OCI-LY1 (cell line): Measurements from ENCODE around the gene MAPK8IP3.

Experiments
- H2AFZ ChIP-seq: fragments of 200-600 bp; sonication (generic), shearing (Covaris generic); 2 replicates; pipeline ENCODE4 v1.6.0; 2014; ENCODE audit warnings: antibody characterized with exemption, mild to moderate bottlenecking, low read length
- H3F3A ChIP-seq: fragments of 200-600 bp; sonication (generic), shearing (Covaris generic); 2 replicates; pipeline ENCODE4 v1.6.0; 2014; ENCODE audit warnings: mild to moderate bottlenecking, antibody characterized with exemption, low read length, moderate library complexity; ENCODE audit not compliant: insufficient read depth
- H3K27ac ChIP-seq: fragments of 200-600 bp; sonication (generic); 2 replicates; pipeline ENCODE4 v1.5.1; 2014; ENCODE audit warnings: low read length, mixed run types, mild to moderate bottlenecking, low read depth; ENCODE audit not compliant: poor library complexity, severe bottlenecking
- H3K27me3 ChIP-seq: fragments of 200-600 bp; sonication (generic); 2 replicates; pipeline ENCODE4 v1.6.0; 2014; ENCODE audit warnings: antibody characterized with exemption, mild to moderate bottlenecking, low read length, moderate library complexity; ENCODE audit not compliant: insufficient read depth
- H3K36me3 ChIP-seq: fragments of 200-600 bp; sonication (generic); 2 replicates; pipeline ENCODE4 v1.6.1; 2014; ENCODE audit warnings: mild to moderate bottlenecking, antibody characterized with exemption, low read length, moderate library complexity, mixed read lengths; ENCODE audit not compliant: insufficient read depth
- H3K4me1 ChIP-seq: fragments of 200-600 bp; sonication (generic); 2 replicates; pipeline ENCODE4 v1.5.1; 2014; ENCODE audit warnings: mild to moderate bottlenecking, low read length, moderate library complexity; ENCODE audit not compliant: insufficient read depth, severe bottlenecking
- H3K4me2 ChIP-seq: fragments of 200-600 bp; sonication (generic), shearing (Covaris generic); 2 replicates; pipeline ENCODE4 v1.6.1; 2014; ENCODE audit warnings: low read length
- H3K4me3 ChIP-seq: fragments of 200-600 bp; sonication (generic); 2 replicates; pipeline ENCODE4 v1.5.1; 2014; ENCODE audit warnings: low read length, low read depth, mild to moderate bottlenecking, mixed read lengths; ENCODE audit not compliant: poor library complexity, severe bottlenecking
- H3K79me2 ChIP-seq: fragments of 200-600 bp; shearing (Covaris generic); 2 replicates; pipeline ENCODE4 v1.6.1; 2016; ENCODE audit warnings: mixed run types, low read length, mixed read lengths; ENCODE audit not compliant: insufficient read depth
- H3K9ac ChIP-seq: fragments of 200-600 bp; sonication (generic), shearing (Covaris generic); 2 replicates; pipeline ENCODE4 v1.6.1; 2014; ENCODE audit warnings: mild to moderate bottlenecking, low read length, mixed read lengths
- H3K9me2 ChIP-seq: fragments of 200-600 bp; sonication (generic), shearing (Covaris generic); 2 replicates; pipeline ENCODE4 v1.6.1; 2014; ENCODE audit warnings: low read depth, mild to moderate bottlenecking, low read length, mixed read lengths
- H3K9me3 ChIP-seq: fragments of 200-600 bp; shearing (Covaris generic); 2 replicates; pipeline ENCODE4 v1.6.1; 2014; ENCODE audit warnings: low read length, mixed read lengths
- H4K20me1 ChIP-seq: fragments of 200-600 bp; sonication (generic), shearing (Covaris generic); 2 replicates; pipeline ENCODE4 v1.6.0; 2016; ENCODE audit warnings: mild to moderate bottlenecking, low read length; ENCODE audit not compliant: insufficient read depth
- EZH2 ChIP-seq: fragments of 200-600 bp; sonication (generic), shearing (Covaris generic); IDR thresholded peaks from 2 replicates; pipeline ENCODE4 v1.8.0; 2017; ENCODE audit warnings: borderline replicate concordance, mixed run types, mild to moderate bottlenecking, antibody characterized with exemption, low read length, moderate library complexity, mixed read lengths
- TF ChIP-seq, protein P1 (sequence below): fragments of 200-600 bp; sonication (generic), shearing (Covaris generic); IDR thresholded peaks from 2 replicates; pipeline ENCODE4 v1.5.1; 2017; ENCODE audit warnings: mild to moderate bottlenecking, antibody characterized with exemption, low read length, moderate library complexity, mixed read lengths

MAPK8IP3 gene

DNA sequence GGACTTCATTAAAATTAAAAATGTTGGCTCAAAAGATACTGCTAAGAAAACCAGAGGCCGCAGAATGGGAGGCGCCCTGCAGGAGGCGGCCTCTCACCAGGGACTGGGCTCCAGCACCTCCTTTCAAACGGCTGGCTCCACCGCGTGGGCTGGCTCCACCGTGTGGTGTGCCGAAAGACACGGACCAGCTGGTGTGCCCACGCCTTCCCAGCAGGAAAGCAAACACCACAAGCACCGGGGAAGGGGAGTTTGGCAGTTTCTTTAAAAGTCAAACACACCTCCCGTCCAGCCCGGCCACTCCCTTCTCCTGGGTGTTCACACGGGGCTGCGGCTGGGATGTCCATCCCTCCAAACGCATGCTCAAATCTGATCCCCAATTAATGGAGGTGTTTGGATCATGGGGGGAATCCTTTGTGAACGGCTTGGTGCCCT, 106.8 kb downstream of the MAPK8IP3 start:
- no peaks in the 10 kb centered on the region for H3K4me1 ChIP-seq
- H3K27me3 ChIP-seq = no peaks in the 10 kb centered on the region
- H4K20me1 ChIP-seq = no peaks in the 10 kb centered on the region
- no peaks in the 10 kb centered on the region for H3K36me3 ChIP-seq
- no peaks in the 10 kb centered on the region for H3K9me2 ChIP-seq
- H3K79me2 ChIP-seq = no peaks in the 10 kb centered on the region
- no peak overlapping the region for H3K4me2 ChIP-seq
- H3K4me3 ChIP-seq = no peak overlapping the region
- no peaks in the 10 kb centered on the region for H3K9me3 ChIP-seq
- no peak overlapping the region for H3K9ac ChIP-seq
- TF ChIP-seq EZH2 = no peak
- TF ChIP-seq, protein P1, sequence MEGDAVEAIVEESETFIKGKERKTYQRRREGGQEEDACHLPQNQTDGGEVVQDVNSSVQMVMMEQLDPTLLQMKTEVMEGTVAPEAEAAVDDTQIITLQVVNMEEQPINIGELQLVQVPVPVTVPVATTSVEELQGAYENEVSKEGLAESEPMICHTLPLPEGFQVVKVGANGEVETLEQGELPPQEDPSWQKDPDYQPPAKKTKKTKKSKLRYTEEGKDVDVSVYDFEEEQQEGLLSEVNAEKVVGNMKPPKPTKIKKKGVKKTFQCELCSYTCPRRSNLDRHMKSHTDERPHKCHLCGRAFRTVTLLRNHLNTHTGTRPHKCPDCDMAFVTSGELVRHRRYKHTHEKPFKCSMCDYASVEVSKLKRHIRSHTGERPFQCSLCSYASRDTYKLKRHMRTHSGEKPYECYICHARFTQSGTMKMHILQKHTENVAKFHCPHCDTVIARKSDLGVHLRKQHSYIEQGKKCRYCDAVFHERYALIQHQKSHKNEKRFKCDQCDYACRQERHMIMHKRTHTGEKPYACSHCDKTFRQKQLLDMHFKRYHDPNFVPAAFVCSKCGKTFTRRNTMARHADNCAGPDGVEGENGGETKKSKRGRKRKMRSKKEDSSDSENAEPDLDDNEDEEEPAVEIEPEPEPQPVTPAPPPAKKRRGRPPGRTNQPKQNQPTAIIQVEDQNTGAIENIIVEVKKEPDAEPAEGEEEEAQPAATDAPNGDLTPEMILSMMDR = peak; percentile 38; the same call in 1 of the 2 replicates
- H3F3A ChIP-seq = no peaks in the 10 kb centered on the region
- H2AFZ ChIP-seq = no peak overlapping the region
- H3K27ac ChIP-seq = no peak overlapping the region

DNA sequence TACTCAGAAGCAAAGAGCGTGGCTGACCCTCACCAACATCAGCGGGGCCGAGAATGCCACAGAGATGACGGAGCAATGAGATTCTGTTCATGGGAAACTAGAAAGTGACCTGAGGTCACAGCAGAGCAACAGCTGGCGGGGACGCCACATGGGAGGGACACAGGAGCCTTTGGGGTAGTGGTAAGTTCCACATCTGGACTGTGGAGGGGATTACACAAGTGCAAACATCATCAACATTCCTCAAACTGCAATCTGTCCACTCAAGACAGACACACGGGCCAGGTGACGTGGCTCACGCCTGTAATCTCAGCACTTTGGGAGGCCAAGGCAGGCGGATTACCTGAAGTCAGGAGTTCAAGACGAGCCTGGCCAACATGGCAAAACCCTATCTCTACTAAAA, 109.5 kb downstream of the MAPK8IP3 start:
- H3K79me2 ChIP-seq = no peaks in the 10 kb centered on the region
- no peaks in the 10 kb centered on the region for H3K4me1 ChIP-seq
- H2AFZ ChIP-seq = no peak overlapping the region
- H3K27ac ChIP-seq = no peak overlapping the region
- H3K4me2 ChIP-seq = no peak overlapping the region
- H4K20me1 ChIP-seq = no peaks in the 10 kb centered on the region
- no peaks in the 10 kb centered on the region for H3K36me3 ChIP-seq
- TF ChIP-seq, protein P1 = no peak
- TF ChIP-seq EZH2 = no peak
- H3F3A ChIP-seq = no peaks in the 10 kb centered on the region
- H3K9me2 ChIP-seq = no peaks in the 10 kb centered on the region
- no peak overlapping the region for H3K9ac ChIP-seq
- H3K27me3 ChIP-seq = no peaks in the 10 kb centered on the region
- H3K4me3 ChIP-seq = no peak overlapping the region
- H3K9me3 ChIP-seq = no peaks in the 10 kb centered on the region

DNA sequence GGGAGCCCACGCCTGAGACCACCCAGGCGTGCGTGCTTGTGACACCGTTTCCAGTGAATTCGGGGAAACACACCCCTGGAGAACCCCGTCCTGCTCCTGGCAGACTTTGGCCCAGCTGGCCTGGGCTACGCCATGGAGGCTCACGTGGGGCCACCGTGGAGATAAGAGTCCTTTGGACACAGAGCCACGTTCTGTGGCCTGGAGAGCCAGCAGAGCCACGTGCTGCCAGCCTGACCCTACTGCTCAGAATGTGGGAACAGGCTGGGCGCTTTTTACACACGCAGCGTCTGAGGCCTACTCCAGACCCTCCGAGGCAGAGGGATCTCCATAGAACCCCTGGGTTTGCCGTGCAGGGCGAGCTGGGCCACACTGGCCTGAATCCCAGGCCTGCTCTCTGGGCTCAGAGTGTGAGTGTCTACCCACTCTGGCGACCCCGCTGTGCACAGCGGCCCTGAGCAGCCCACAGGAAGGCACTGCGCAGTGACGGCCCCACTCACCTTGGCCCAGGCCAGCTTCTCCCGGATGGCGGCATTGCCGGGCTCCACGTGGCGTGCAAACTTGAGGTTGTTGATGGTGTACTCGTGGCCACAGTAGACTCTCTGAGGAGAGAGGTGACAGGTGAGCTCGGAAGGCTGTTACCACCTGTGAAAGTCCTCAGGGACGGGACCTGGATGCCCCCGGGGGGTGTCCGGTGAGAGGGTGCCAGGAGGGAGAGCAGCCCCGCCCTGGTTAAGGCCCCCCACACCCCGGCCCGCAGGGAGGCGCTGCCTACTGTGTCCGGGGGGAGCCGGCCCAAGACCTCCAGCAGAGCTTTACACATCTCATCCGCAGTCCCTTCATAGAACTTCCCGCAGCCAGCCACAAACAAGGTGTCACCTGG, 110.6 kb downstream of the MAPK8IP3 start:
- Histone ChIP-seq H3K4me2 (no peak overlapping the region), H3K27me3 (no peaks in the 10 kb centered on the region), H3K36me3 (no peaks in the 10 kb centered on the region), H4K20me1 (no peaks in the 10 kb centered on the region), H3K4me3 (no peak overlapping the region), H3K9me2 (no peaks in the 10 kb centered on the region), H3K9ac (no peak overlapping the region), H3K4me1 (no peaks in the 10 kb centered on the region), H3K79me2 (no peaks in the 10 kb centered on the region), H2AFZ (no peak overlapping the region), H3K9me3 (no peaks in the 10 kb centered on the region), H3K27ac (no peak overlapping the region), H3F3A (no peaks in the 10 kb centered on the region)
- TF ChIP-seq, protein P1 = no peak
- no peak for TF ChIP-seq EZH2
